HCT116 (cell line): ENCODE measurements around the gene PRELP. TPM values are rescaled to one million over a fixed set of nuclear protein-coding genes. Genes with fewer than 3 reads are reported as not detected.

Source experiments
- ATAC-seq: fragments of 200-7000 bp; cut with Tn5 transposase; 2 replicates; pipeline ENCODE4 v1.9.1; 2020; ENCODE audit warnings: mild to moderate bottlenecking, moderate library complexity
- BruUV-seq: library from RNA; stranded (reverse); fragments of 400-500 nt; replicated peaks from 2 replicates; lab custom pipeline; 2021; lab: Mats Ljungman, UMichigan
- CTCF ChIA-PET: fragments of 300-600 bp; sonication (Branson Sonifier 250); formaldehyde crosslinking; loops from one replicate; lab custom pipeline; 2021; ENCODE audit warnings: antibody characterized with exemption; lab: Charles Lee
- POLR2A ChIA-PET: fragments of 300-600, 350-600 bp; sonication (Branson Sonifier 250); formaldehyde crosslinking; loops from one replicate; lab custom pipeline; 2021; ENCODE audit warnings: antibody characterized with exemption; lab: Charles Lee
- RAD21 ChIA-PET, 2 experiments: fragments of 300-600 bp; sonication (Branson Sonifier 250); formaldehyde crosslinking; loops; one replicate each; lab custom pipeline; 2023; ENCODE audit warnings: low total read pairs in 2 of 2; ENCODE audit not compliant: uncharacterized antibody in 2 of 2, unreplicated experiment in 2 of 2, low non-redundant PET in 1 of 2; lab: Charles Lee
- DNase-seq: peaks from one replicate; pipeline ENCODE4 v3.0.0-alpha.2; 2010; ENCODE audit warnings: low read depth, low spot score
- H2AFZ ChIP-seq: fragments of 200-600 bp; shearing (Covaris generic), sonication (generic); 2 replicates; pipeline ENCODE4 v1.6.1; 2017; ENCODE audit warnings: low read depth, mixed run types, mixed read lengths, antibody characterized with exemption, low read length; ENCODE audit not compliant: poor library complexity, severe bottlenecking
- H3K27ac ChIP-seq: 2 replicates; pipeline ENCODE4 v1.5.1; 2012; ENCODE audit warnings: low read depth, low read length
- H3K27me3 ChIP-seq: fragments of 200-600 bp; sonication (generic); 2 replicates; pipeline ENCODE4 v1.6.1; 2016; ENCODE audit warnings: mixed run types, low read length, mixed read lengths; ENCODE audit not compliant: insufficient read depth
- H3K36me3 ChIP-seq, 2 experiments: fragments of 200-500 bp in 1 of 2; fragments of 200-600 bp in 1 of 2; sonication (Bioruptor generic) in 1 of 2; sonication (generic) in 1 of 2; 2 replicates each; pipeline versions ENCODE4 v1.5.1 to v1.6.1; 2014 to 2016; ENCODE audit warnings: low read length in 2 of 2, inconsistent platforms in 1 of 2, mixed read lengths in 1 of 2, mixed run types in 1 of 2; ENCODE audit not compliant: insufficient read depth in 2 of 2, control insufficient read depth in 1 of 2
- H3K4me1 ChIP-seq, 2 experiments: fragments of 200-600 bp in 1 of 2; sonication (generic) in 1 of 2; 2 replicates each; pipeline versions ENCODE4 v1.5.1 to v1.6.1; 2012 to 2017; ENCODE audit warnings: low read length in 2 of 2, inconsistent platforms in 1 of 2, mild to moderate bottlenecking in 1 of 2, mixed read lengths in 1 of 2, mixed run types in 1 of 2, moderate library complexity in 1 of 2; ENCODE audit not compliant: insufficient read depth in 2 of 2, control insufficient read depth in 1 of 2
- H3K4me2 ChIP-seq: fragments of 200-600 bp; sonication (generic); 2 replicates; pipeline ENCODE4 v1.6.1; 2017; ENCODE audit warnings: mixed run types, low read length, mixed read lengths
- H3K4me3 ChIP-seq, 2 experiments: fragments of 200-600 bp in 1 of 2; sonication (generic) in 1 of 2; replicated peaks in 1 of 2; 2 replicates each; pipeline ENCODE4 v1.5.1; 2011 to 2016; ENCODE audit warnings: low read length in 2 of 2, control low read depth in 1 of 2, low read depth in 1 of 2, mild to moderate bottlenecking in 1 of 2, mixed read lengths in 1 of 2, mixed run types in 1 of 2
- H3K79me2 ChIP-seq: fragments of 200-600 bp; sonication (generic); 2 replicates; pipeline ENCODE4 v1.6.1; 2017; ENCODE audit warnings: mild to moderate bottlenecking, mixed run types, low read length, moderate library complexity, mixed read lengths; ENCODE audit not compliant: insufficient read depth
- H3K9ac ChIP-seq: fragments of 200-600 bp; sonication (generic); 2 replicates; pipeline ENCODE4 v1.6.1; 2016; ENCODE audit warnings: low read length, mixed read lengths
- H3K9me2 ChIP-seq: fragments of 200-600 bp; sonication (generic), shearing (Covaris generic); 2 replicates; pipeline ENCODE4 v1.6.1; 2017; ENCODE audit warnings: mixed run types, mild to moderate bottlenecking, moderate library complexity; ENCODE audit not compliant: insufficient read depth
- H3K9me3 ChIP-seq, 2 experiments: fragments of 200-500 bp in 1 of 2; fragments of 200-600 bp in 1 of 2; sonication (Bioruptor generic) in 1 of 2; sonication (generic) in 1 of 2; 2 replicates each; pipeline ENCODE4 v1.6.1; 2014 to 2017; ENCODE audit warnings: low read length in 2 of 2, mixed read lengths in 2 of 2, inconsistent platforms in 1 of 2, low read depth in 1 of 2, mild to moderate bottlenecking in 1 of 2, mixed run types in 1 of 2, moderate library complexity in 1 of 2; ENCODE audit not compliant: control insufficient read depth in 1 of 2, insufficient read depth in 1 of 2
- H4K20me1 ChIP-seq: fragments of 200-600 bp; sonication (generic), shearing (Covaris generic); 2 replicates; pipeline ENCODE4 v1.6.1; 2017; ENCODE audit warnings: mixed run types, mild to moderate bottlenecking, moderate library complexity; ENCODE audit not compliant: insufficient read depth
- CBX3 ChIP-seq: IDR thresholded peaks from 2 replicates; pipeline ENCODE4 v1.6.1; 2012; ENCODE audit warnings: low read depth
- CEBPB ChIP-seq: IDR thresholded peaks from 2 replicates; pipeline ENCODE4 v1.6.1; 2012; ENCODE audit warnings: low read depth
- CTCF ChIP-seq, 3 experiments: fragments of 200-600 bp in 1 of 3; sonication (generic) in 1 of 3; IDR thresholded peaks in 2 of 3; conservative IDR thresholded peaks in 1 of 3; 2 replicates each; pipeline ENCODE4 v1.5.1; 2012 to 2017; ENCODE audit warnings: low read depth in 2 of 3, low read length in 2 of 3, antibody characterized with exemption in 1 of 3, borderline replicate concordance in 1 of 3, control low read depth in 1 of 3, mild to moderate bottlenecking in 1 of 3, mixed read lengths in 1 of 3, mixed run types in 1 of 3, moderate library complexity in 1 of 3; ENCODE audit not compliant: insufficient read depth in 1 of 3
- EGR1 ChIP-seq: IDR thresholded peaks from 2 replicates; pipeline ENCODE4 v1.6.1; 2012; ENCODE audit warnings: low read depth
- ELF1 ChIP-seq: IDR thresholded peaks from 2 replicates; pipeline ENCODE4 v1.6.1; 2012; ENCODE audit warnings: low read depth, borderline replicate concordance
- EZH2 ChIP-seq: fragments of 200-600 bp; sonication (generic); IDR thresholded peaks from 2 replicates; pipeline ENCODE4 v1.6.1; 2017; ENCODE audit warnings: antibody characterized with exemption, mixed run types
- EZH2phosphoT487 ChIP-seq: fragments of 200-600 bp; IDR thresholded peaks from 2 replicates; pipeline ENCODE4 v1.6.1; 2018; ENCODE audit warnings: antibody characterized with exemption, borderline replicate concordance
- FOSL1 ChIP-seq: IDR thresholded peaks from 2 replicates; pipeline ENCODE4 v1.6.1; 2012; ENCODE audit warnings: low read depth
- POLR2AphosphoS5 ChIP-seq: IDR thresholded peaks from 2 replicates; pipeline ENCODE4 v1.6.1; 2011; ENCODE audit warnings: mild to moderate bottlenecking, low read depth, low read length, moderate library complexity
- RAD21 ChIP-seq: IDR thresholded peaks from 2 replicates; pipeline ENCODE4 v1.6.1; 2012; ENCODE audit warnings: low read depth, mild to moderate bottlenecking
- REST ChIP-seq: IDR thresholded peaks from 2 replicates; pipeline ENCODE4 v1.6.1; 2012; ENCODE audit warnings: low read depth
- SIN3A ChIP-seq: IDR thresholded peaks from 2 replicates; pipeline ENCODE4 v1.6.1; 2012; ENCODE audit warnings: low read depth
- SP1 ChIP-seq: IDR thresholded peaks from 2 replicates; pipeline ENCODE4 v1.6.1; 2012; ENCODE audit warnings: low read depth
- SRF ChIP-seq: IDR thresholded peaks from 2 replicates; pipeline ENCODE4 v1.6.1; 2012; ENCODE audit warnings: low read depth
- TCF7L2 ChIP-seq: IDR thresholded peaks from 2 replicates; pipeline ENCODE4 v1.7.0; 2011; ENCODE audit warnings: borderline replicate concordance, inconsistent platforms; ENCODE audit not compliant: insufficient read depth, insufficient read length; ENCODE audit errors: extremely low read depth
- ZFX ChIP-seq: fragments of 450-650 bp; IDR thresholded peaks from 2 replicates; pipeline ENCODE4 v1.6.1; 2017
- ZNF274 ChIP-seq: fragments of 200-500 bp; sonication (Bioruptor generic); IDR thresholded peaks from 2 replicates; pipeline ENCODE4 v1.6.1; 2014; ENCODE audit warnings: mild to moderate bottlenecking, low read depth, low read length, inconsistent platforms
- intact Hi-C: fragments of 100-400 bp; cut with micrococcal nuclease; formaldehyde crosslinking; loops from 2 replicates; pipeline ENCODE4 v1.10.0; 2022
- total RNA-seq: library from RNA; stranded (reverse); gene quantifications from one replicate; pipeline ENCODE4 v1.2.1, GENCODE V29; 2021; ENCODE audit not compliant: unreplicated experiment
- TF ChIP-seq, protein P1 (sequence below): IDR thresholded peaks from 2 replicates; pipeline ENCODE4 v1.6.1; 2012

Gene PRELP
- total RNA-seq, 1 experiment from 2014 or later, result 0.10 TPM

DNA sequence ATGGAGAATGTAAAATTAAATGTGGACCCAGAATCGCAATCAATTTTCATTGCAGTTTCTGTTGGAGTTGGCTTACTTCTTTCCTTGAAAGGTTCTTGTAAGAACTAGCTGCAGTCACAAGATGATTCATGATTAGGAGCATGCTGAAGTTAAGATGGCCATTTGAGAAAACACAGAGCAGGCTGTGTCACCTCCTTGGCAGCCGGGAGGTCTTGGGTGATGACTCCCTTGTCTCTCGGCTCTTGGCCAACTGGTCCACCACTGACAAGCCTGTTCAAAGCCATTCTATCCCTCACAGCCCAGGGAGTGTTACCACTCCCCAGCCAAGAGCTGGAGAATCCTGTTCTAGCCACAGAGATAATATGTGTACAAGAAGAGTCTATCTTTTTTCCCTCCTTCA, 58.9 kb downstream of the PRELP start (continued):
- TF ChIP-seq ELF1 (no peak), ZNF274 (no peak)

DNA sequence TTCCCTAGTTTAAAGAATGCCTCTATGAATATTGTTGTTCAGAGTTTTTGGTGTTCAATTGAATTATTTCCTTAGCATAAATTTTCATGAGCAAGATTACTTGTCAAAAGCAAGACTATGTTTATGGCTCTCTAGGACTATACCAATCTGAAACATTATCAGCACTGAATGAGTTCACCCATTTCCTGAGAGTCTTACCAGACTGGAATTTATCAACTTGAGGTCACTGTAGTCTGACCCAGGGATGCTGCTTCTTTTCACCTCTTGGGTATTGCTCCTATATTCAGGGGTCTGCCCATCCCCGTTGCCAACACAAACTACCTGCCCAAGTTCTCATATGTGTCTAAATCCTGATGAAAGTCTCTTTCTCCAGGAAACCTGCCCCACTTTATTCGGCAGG, 61.0 kb downstream of the PRELP start:
- H4K20me1 ChIP-seq, result no peaks in the 10 kb centered on the region
- TF ChIP-seq SRF, result no peak
- no peak for TF ChIP-seq REST
- no peak for TF ChIP-seq SIN3A
- no peak for TF ChIP-seq FOSL1
- no peak for TF ChIP-seq CEBPB
- no peak for TF ChIP-seq CBX3
- TF ChIP-seq EZH2, result no peak
- TF ChIP-seq EZH2phosphoT487, result no peak
- no peak for TF ChIP-seq RAD21
- no peak for TF ChIP-seq CTCF (IDR thresholded peaks at IDR 0.05 in 2 of 3, conservative IDR thresholded peaks at IDR 0.05 in 1 of 3; ENCODE audit: borderline replicate concordance in 1 of 3, insufficient read depth in 1 of 3, low read depth in 2 of 3, low read length in 2 of 3)
- TF ChIP-seq EGR1, result no peak
- no peak for TF ChIP-seq ZFX
- TF ChIP-seq POLR2AphosphoS5, result no peak
- TF ChIP-seq ZNF274, result no peak
- TF ChIP-seq SP1, result no peak
- no peak for TF ChIP-seq TCF7L2
- TF ChIP-seq, protein P1, sequence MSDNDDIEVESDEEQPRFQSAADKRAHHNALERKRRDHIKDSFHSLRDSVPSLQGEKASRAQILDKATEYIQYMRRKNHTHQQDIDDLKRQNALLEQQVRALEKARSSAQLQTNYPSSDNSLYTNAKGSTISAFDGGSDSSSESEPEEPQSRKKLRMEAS, result no peak
- TF ChIP-seq, all 23 proteins: peak for 0
- Histone ChIP-seq H2AFZ (no peak overlapping the region), H3K36me3 (no peaks in the 10 kb centered on the region), H3K9me3 (no peaks in the 10 kb centered on the region), H3K79me2 (no peaks in the 10 kb centered on the region), H3K4me3 (no peak overlapping the region), H3K4me1 (peaks cover 0 to 7% of the 10 kb centered on the region in 2 experiments; a peak in 1 of 4 replicates), H3K27me3 (no peaks in the 10 kb centered on the region), H3K27ac (no peak overlapping the region), H3K9ac (no peak overlapping the region), H3K9me2 (no peaks in the 10 kb centered on the region), H3K4me2 (no peak overlapping the region)
- ChIA-PET CTCF (no interaction called here), RAD21 (no interaction called here), POLR2A (no interaction called here)
- intact Hi-C loops, result no loop called here
- no TSS peak for BruUV-seq
- DNase-seq (no peak), ATAC-seq (no peak)
